Pancreas (tissue), 10 donors: ENCODE measurements around the gene DCDC2C. TPM values are rescaled to one million over a fixed set of nuclear protein-coding genes. Genes with fewer than 3 reads are reported as not detected.

Experiments
- ATAC-seq, 4 donors: fragments of 200-7000 bp; cut with Tn5 transposase; one replicate each; pipeline versions ENCODE4 v1.8.0 to v1.9.1; 2020; ENCODE audit warnings: mild to moderate bottlenecking in 4 of 4, moderate library complexity in 4 of 4
- DNase-seq, 6 donors: peaks; one replicate each; pipeline ENCODE4 v3.0.0-alpha.2; 2020
- FAIRE-seq: peaks from 2 replicates; lab custom pipeline; 2012; peaks lifted over from hg19 to GRCh38; lab: Jason Lieb, UNC
- H3K27ac ChIP-seq, 4 donors: fragments of 200-600 bp; sonication (generic); 1 replicate in 3 of 4; 2 replicates in 1 of 4; pipeline versions ENCODE4 v1.5.0 to v1.8.0; 2020
- H3K27me3 ChIP-seq, 4 donors: fragments of 200-600 bp; one replicate each; pipeline ENCODE4 v1.8.0; 2021
- H3K36me3 ChIP-seq, 3 donors: fragments of 200-600 bp; sonication (generic) in 1 of 3; one replicate each; pipeline versions ENCODE4 v1.5.0 to v1.8.0; 2020 to 2021
- H3K4me1 ChIP-seq, 3 donors: fragments of 200-600 bp; one replicate each; pipeline ENCODE4 v1.8.0; 2021
- H3K4me3 ChIP-seq, 4 donors: fragments of 200-600 bp; sonication (generic) in 2 of 4; one replicate each; pipeline versions ENCODE4 v1.5.0 to v1.8.0; 2020 to 2021
- H3K9me3 ChIP-seq, 4 donors: fragments of 200-600 bp; one replicate each; pipeline ENCODE4 v1.8.0; 2021
- CTCF ChIP-seq, 4 donors: fragments of 200-600 bp; sonication (generic) in 3 of 4; IDR thresholded peaks; one replicate each; pipeline versions ENCODE4 v1.5.0 to v1.8.0; 2021; ENCODE audit warnings: antibody characterized with exemption in 4 of 4
- WGBS, 2 donors: extraction: QIAGEN DNeasy Blood & Tissue Kit; methylation state at CpG; one replicate each; pipeline ENCODE4 v1.1.7; 2013; 5-methylcytosine and 5-hydroxymethylcytosine counted together
- intact Hi-C, 3 donors: fragments of 100-400 bp; cut with DNase I; formaldehyde crosslinking; loops; one replicate each; pipeline versions ENCODE4 v1.11.1 to v1.14.2; 2022
- polyA plus RNA-seq, 2 donors: library from polyadenylated mRNA; stranded (reverse); fragments of 200-250 nt; gene quantifications; one replicate each; pipeline ENCODE4 v1.2.3, GENCODE V29; 2013
- total RNA-seq, 6 donors: library from RNA; stranded (reverse); fragmentation: NEBNext Ultra II Directional in 4 of 6; extraction: Animal tissue kit (Norgen Biotek cat#: 25700) in 4 of 6; gene quantifications; one replicate each; pipeline versions ENCODE4 v1.2.1 to v1.2.4, GENCODE V29; 2021 to 2023
- donor health status: healthy with polysubstance abuse.
- donor health status: DM: no; HTN: no; CAD: no; lungs with moderate emphysema.
- donor health status: DM: no; HTN: no; CAD: no.
- donor health status: control.
- donor health status: control.
- donor health status: Bipolar disorder and iron deficiency.
- donor health status: DM: yes; HTN: yes; CAD: no.
- donor health status: DM: no; HTN: no; CAD: no.
- donor health status: DM: no; HTN: no; CAD: no.
- donor health status: DM: yes; HTN: yes; CAD: no.

Gene DCDC2C
- total and polyA plus RNA-seq, 8 donors, result not detected

- WGBS, 2 donors, result 72 to 87% methylated on average over 9 of the region's 9 CpGs
- Histone ChIP-seq H3K27me3 (no peaks in the 10 kb centered on the region), H3K4me1 (no peaks in the 10 kb centered on the region), H3K27ac (no peak overlapping the region), H3K9me3 (no peaks in the 10 kb centered on the region), H3K36me3 (no peaks in the 10 kb centered on the region), H3K4me3 (no peak overlapping the region)
- DNase-seq (no peak), ATAC-seq (no peak), FAIRE-seq (no peak)
- no peak for TF ChIP-seq CTCF (IDR thresholded peaks at IDR 0.05)
- intact Hi-C loops, result no loop called here
Measured at GRCh38 chr2:3674066-3674845, 29.1 kb upstream of the DCDC2C start.

DNA sequence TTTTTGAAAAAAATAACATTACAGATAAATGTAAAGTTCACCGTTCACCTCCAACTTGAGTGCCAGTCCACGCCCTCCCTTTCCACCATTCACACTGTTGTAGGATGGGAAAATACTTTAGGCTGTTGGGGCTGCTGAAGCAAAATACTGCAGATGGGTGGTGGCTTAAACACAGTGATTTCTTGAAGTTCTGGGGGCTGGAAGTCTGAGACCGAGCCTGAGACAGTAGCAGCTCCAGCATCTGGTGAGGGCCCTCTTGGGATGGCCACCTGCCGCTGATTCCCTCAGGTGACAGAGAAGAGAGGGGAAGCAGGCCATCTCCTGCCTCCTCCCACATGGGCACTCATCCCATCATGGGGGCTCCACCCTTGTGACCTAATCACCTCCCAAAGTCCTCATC lies 27.7 kb upstream of the DCDC2C start:
- H3K27me3 ChIP-seq, result no peaks in the 10 kb centered on the region
- intact Hi-C loops, result no loop called here
- H3K4me3 ChIP-seq, result no peak overlapping the region
- H3K27ac ChIP-seq, result no peak overlapping the region
- TF ChIP-seq CTCF (IDR thresholded peaks at IDR 0.05), result no peak
- FAIRE-seq (no peak), DNase-seq (no peak), ATAC-seq (no peak)
- no peaks in the 10 kb centered on the region for H3K4me1 ChIP-seq
- no peaks in the 10 kb centered on the region for H3K9me3 ChIP-seq
- WGBS, 2 donors, result 85 to 93% methylated on average over 4 of the region's 4 CpGs
- no peaks in the 10 kb centered on the region for H3K36me3 ChIP-seq

GRCh38 chr2:3677436-3677835 lies 25.9 kb upstream of the DCDC2C start:
- H3K4me3 ChIP-seq, result no peak overlapping the region
- H3K27ac ChIP-seq, result no peak overlapping the region
- no peak for TF ChIP-seq CTCF (IDR thresholded peaks at IDR 0.05)
- FAIRE-seq (no peak), DNase-seq (no peak), ATAC-seq (no peak)
- WGBS, 2 donors, result 62 to 77% methylated on average over 9 of the region's 9 CpGs
- no peaks in the 10 kb centered on the region for H3K4me1 ChIP-seq
- H3K36me3 ChIP-seq, result no peaks in the 10 kb centered on the region
- H3K27me3 ChIP-seq, result no peaks in the 10 kb centered on the region
- intact Hi-C loops, result no loop called here
- H3K9me3 ChIP-seq, result no peaks in the 10 kb centered on the region

GRCh38 chr2:3678212-3678611 lies 25.2 kb upstream of the DCDC2C start:
- Histone ChIP-seq H3K27ac (no peak overlapping the region), H3K4me1 (no peaks in the 10 kb centered on the region), H3K36me3 (no peaks in the 10 kb centered on the region), H3K9me3 (no peaks in the 10 kb centered on the region), H3K4me3 (no peak overlapping the region), H3K27me3 (no peaks in the 10 kb centered on the region)
- WGBS, 2 donors, result 50 to 63% methylated on average over 9 of the region's 9 CpGs
- ATAC-seq (no peak), FAIRE-seq (no peak), DNase-seq (no peak)
- intact Hi-C loops, result no loop called here
- no peak for TF ChIP-seq CTCF (IDR thresholded peaks at IDR 0.05)

- 63 to 66% methylated on average over 2 of the region's 2 CpGs for WGBS, 2 donors
- intact Hi-C loops, result no loop called here
- DNase-seq, result no peak
Measured at GRCh38 chr2:3679180-3679579, 24.2 kb upstream of the DCDC2C start.

More at GRCh38 chr2:3679180-3679579, 24.2 kb upstream of the DCDC2C start:
- FAIRE-seq, result no peak
- H3K27me3 ChIP-seq, result no peaks in the 10 kb centered on the region
- H3K4me1 ChIP-seq, result no peaks in the 10 kb centered on the region
- no peaks in the 10 kb centered on the region for H3K36me3 ChIP-seq
- no peak overlapping the region for H3K27ac ChIP-seq
- H3K9me3 ChIP-seq, result no peaks in the 10 kb centered on the region
- H3K4me3 ChIP-seq, result no peak overlapping the region
- TF ChIP-seq CTCF (IDR thresholded peaks at IDR 0.05), result no peak
- no peak for ATAC-seq
